RKO (cell line): ENCODE results near the gene HABP2.

ENCODE experiments used
- DNase-seq: peaks from one replicate; pipeline ENCODE4 v3.0.0-alpha.2; 2016; ENCODE audit warnings: low spot score

Gene HABP2

DNA sequence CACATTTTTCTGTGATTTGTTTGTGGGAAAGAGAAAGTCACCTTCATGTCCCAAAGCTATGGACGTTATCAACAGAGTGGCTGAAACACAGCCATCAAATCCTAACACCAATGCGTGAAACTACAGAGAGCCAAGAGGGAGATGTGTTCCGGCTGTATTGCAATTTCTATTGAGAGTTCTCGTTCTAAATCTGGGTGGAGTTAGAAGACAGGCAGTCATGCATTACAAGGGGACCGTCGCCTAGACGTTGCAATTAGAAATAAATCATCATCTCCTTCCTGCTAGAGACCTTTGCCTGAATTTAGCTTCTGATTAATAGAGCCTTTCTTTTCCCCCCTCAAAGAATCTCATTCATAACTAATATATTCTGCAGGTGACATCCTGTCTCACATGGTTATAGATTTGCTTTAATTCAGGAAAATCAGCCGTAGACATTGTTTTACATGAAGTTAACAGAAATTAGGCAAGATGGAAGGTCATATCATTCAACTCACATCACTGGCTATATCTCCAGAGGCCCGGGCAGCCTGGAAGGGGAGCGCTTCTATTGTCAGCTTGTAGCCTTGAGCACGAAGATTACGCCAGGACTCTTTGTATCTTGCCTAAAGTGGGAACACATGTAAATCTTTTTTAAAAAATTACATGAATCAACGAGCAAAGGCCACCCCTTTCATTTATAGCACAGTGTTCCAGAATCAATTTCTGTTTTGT, 52.6 kb downstream of the HABP2 start:
- DNase-seq, result no peak

- DNase-seq, result no peak
Observed at GRCh38 chr10:113609704-113610108, 56.9 kb downstream of the HABP2 start.

- DNase-seq, result no peak
Observed at GRCh38 chr10:113610631-113611601, 58.1 kb downstream of the HABP2 start.

DNA sequence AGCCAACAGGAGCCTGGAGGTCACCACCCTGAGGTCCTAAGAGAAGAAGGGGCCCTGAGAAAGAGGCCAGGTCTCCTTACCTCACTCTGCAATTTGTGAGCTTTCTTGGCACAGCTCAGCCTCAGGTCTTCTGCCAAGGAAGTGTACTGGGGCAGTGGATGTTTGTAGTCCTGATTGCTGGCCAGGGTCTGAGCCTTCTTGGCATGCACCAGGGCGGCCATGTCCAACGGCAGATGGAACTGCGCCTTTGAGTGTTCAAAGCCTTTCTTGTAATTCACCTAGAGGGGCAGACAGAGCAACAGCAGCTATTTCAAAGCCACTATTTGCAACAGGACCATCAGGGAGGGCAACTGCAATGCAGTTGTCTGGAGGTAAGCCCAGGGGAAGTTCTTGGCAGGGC, 59.3 kb downstream of the HABP2 start:
- DNase-seq, result no peak

- DNase-seq, result no peak
Observed at GRCh38 chr10:113613427-113613826, 60.6 kb downstream of the HABP2 start.

GRCh38 chr10:113613977-113614690, 61.3 kb downstream of the HABP2 start:
- no peak for DNase-seq

DNA sequence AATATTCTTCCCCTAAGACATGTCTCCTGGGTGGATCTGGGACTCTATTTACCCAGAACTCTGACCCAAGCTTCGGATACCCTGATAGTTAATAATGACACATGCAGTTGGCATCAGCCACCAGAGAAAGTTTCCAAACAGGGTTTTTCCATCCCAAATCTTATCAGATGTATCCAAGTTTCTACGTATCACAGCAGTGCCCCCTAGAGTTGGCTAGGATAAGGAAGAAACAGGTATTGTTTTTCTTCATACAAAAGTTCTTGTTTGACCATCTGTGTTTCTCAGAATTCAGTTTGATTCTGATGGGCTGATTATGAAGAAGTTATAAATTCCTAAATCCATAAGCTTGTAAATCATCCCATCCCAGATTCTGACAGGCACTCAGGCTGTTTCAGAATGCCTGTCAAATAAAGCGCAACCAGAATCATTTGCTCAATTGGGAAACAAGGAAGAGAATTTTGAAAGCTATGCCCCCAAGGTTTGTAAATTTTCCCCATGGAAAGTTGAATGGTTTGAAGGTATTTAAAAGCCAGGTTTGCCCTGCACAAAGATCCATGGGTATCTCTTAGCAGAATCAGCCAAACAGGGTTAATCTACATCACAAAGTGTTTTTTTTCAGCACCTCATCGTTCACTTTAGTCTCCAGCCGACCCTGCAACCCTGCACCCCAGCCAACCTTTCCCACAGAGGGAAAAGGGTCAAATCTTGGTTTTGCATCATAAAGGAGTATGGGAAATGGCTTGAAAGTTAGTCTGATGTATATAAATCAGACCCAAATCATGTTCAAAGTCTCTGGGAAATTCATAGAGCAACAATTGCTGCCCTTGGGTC, 63.6 kb downstream of the HABP2 start:
- no peak for DNase-seq

- no peak for DNase-seq
Observed at GRCh38 chr10:113617086-113617485, 64.2 kb downstream of the HABP2 start.

DNA sequence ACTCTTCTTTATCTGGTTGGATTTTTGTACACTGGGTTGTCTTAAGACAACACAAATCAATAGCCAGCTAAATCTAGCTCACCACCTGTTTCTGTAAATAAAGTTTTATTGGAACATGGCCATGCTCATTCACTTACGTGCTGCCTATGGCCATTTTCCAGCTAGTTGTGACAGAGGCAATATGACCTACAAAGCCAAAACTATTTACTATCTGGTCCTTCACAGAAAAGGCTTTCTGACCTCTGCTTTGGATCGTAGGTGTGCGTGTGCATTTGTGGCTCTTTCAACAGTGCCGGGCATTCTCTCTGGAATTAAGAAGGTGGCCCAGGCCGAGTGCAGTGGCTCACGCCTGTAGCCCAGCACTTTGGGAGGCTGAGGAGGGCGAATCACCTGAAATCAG, 65.5 kb downstream of the HABP2 start:
- DNase-seq, result no peak

- DNase-seq, result no peak
Observed at GRCh38 chr10:113619401-113619800, 66.5 kb downstream of the HABP2 start.

GRCh38 chr10:113620511-113620910, 67.7 kb downstream of the HABP2 start:
- no peak for DNase-seq

DNA sequence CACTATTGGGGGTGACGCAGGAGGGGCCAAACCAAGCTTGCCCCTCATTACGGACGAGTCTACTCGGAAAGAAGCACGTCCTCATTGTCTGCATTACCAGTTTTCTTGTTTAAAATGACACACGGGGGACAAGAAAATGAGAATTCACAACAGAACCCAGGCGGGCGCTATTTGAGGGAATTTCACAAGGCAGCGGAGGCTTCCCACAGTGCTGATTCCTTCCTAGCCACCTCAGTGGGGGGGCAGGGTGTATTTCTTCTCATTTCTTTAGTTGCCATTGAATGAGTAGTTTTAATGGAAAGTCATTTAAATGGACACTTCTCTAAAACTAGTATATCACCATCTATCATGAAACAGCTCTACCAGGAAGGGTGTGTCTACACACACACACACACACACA, 68.1 kb downstream of the HABP2 start:
- DNase-seq, result no peak

- no peak for DNase-seq
Observed at GRCh38 chr10:113621799-113622198, 68.9 kb downstream of the HABP2 start.

- DNase-seq, result no peak
Observed at GRCh38 chr10:113622831-113623230, 70.0 kb downstream of the HABP2 start.

DNA sequence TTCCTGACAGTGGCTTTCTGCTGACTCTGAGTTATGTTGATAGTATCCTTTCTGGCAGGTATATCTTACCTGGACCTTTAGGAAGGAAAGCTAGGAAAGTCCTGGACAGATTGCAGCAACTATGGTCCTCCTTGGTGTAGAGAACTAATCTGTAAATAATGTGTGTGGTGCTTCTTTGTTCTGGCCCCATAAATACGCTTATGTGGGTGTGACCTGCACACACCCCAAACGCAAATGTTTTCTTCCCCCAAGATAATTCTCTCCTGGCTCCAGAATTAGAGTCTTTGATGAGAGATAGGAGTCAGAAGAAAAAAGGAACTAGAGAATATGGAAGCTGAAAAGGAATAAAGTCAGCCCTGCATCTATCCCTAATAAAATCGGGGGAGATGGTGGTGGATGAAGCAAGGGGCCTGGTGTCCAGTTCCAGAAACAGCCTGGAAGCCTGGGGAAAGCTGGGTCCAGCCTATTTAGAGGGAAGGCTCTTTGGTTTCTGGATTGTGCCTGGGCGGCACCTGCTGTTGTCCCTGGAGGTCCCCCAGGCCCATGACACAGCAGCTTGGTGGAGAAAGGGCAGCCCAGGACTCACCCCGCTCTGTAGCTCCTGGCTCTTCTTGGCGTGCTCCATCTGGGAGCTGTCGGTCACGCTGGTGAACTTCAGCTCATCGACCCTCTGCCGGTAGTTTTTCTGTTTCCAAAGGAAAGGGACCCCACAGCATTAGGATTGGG, 72.8 kb downstream of the HABP2 start:
- no peak for DNase-seq

GRCh38 chr10:113626809-113627355, 74.0 kb downstream of the HABP2 start:
- no peak for DNase-seq

GRCh38 chr10:113627836-113628235, 75.0 kb downstream of the HABP2 start:
- DNase-seq, result no peak

- DNase-seq, result no peak
Observed at GRCh38 chr10:113628607-113629153, 75.8 kb downstream of the HABP2 start.

DNA sequence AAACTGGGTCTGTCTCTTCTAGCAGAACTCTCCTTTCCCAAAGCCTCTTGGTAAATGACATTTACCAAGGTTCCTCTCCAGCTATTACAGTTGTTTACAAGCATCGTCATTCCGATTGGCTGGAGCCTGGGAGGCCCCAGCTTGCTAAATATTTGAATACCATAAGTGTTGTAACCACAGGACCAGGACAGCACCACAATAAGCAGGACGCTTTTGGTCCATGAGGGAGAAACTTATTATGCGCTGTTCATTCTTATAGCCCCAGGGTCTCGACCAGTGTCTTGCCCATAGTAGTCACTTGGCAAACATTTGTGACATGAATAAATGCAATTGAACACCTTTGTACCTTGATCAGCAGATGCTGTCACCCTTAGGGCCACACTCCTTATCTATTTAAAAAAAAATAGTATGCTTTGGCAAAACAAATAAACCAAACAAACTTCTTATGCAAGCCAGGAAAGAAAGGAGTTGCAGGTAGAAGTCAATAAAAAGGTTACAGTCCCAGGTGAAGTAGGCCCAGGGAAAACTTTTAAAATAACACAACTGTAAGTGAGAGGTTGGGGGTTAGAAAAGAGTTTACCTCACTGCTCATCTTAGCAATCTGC, 78.2 kb downstream of the HABP2 start:
- DNase-seq, result no peak
